Upper lobe of left lung (tissue), 4 donors: ENCODE results near the gene CDH11.

Experiments used
- EP300 ChIP-seq, 4 donors: sonication (generic); formaldehyde crosslinking; IDR thresholded peaks; one replicate each; pipeline ENCODE4 v1.5.1; 2017; ENCODE audit warnings: antibody characterized with exemption in 4 of 4, control low read depth in 2 of 4
- POLR2A ChIP-seq, 4 donors: fragments of 450-650 bp; IDR thresholded peaks; one replicate each; pipeline ENCODE4 v1.5.1; 2016 to 2017; ENCODE audit warnings: antibody characterized with exemption in 4 of 4, mild to moderate bottlenecking in 2 of 4
- POLR2AphosphoS5 ChIP-seq, 2 donors: sonication (generic); formaldehyde crosslinking; IDR thresholded peaks; one replicate each; pipeline ENCODE4 v1.5.1; 2017; ENCODE audit warnings: antibody characterized with exemption in 2 of 2
- TF ChIP-seq, protein P1 (sequence below), 6 experiments: fragments of 450-650 bp in 4 of 6; fragments of 200-600 bp in 2 of 6; sonication (generic) in 2 of 6; IDR thresholded peaks; one replicate each; pipeline ENCODE4 v1.5.1; 2016 to 2019; ENCODE audit warnings: antibody characterized with exemption in 6 of 6

DNA sequence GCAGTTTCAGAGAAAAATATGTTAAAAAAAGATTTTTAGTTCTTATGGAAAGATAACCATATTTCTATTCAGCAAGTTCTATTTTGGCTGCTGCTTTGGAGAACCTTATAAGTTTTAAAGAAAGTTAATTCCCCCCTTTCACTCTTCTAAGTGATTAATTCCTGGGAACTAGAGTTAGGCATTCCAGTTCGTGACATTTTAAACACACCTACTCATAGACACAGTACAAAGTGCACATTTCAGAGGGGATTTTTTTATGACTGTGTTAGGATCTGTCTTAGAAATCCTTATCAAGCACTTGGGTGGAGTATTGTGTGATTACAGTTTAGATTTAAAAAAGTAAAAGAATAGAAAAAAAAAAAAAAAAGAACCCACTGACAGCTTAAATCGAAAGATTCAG lies 3.5 kb upstream of the CDH11 start:
- TF ChIP-seq, protein P1, sequence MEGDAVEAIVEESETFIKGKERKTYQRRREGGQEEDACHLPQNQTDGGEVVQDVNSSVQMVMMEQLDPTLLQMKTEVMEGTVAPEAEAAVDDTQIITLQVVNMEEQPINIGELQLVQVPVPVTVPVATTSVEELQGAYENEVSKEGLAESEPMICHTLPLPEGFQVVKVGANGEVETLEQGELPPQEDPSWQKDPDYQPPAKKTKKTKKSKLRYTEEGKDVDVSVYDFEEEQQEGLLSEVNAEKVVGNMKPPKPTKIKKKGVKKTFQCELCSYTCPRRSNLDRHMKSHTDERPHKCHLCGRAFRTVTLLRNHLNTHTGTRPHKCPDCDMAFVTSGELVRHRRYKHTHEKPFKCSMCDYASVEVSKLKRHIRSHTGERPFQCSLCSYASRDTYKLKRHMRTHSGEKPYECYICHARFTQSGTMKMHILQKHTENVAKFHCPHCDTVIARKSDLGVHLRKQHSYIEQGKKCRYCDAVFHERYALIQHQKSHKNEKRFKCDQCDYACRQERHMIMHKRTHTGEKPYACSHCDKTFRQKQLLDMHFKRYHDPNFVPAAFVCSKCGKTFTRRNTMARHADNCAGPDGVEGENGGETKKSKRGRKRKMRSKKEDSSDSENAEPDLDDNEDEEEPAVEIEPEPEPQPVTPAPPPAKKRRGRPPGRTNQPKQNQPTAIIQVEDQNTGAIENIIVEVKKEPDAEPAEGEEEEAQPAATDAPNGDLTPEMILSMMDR (IDR thresholded peaks at IDR 0.05): no peak
- TF ChIP-seq EP300 (IDR thresholded peaks at IDR 0.05) (no peak), POLR2A (IDR thresholded peaks at IDR 0.05) (no peak), POLR2AphosphoS5 (IDR thresholded peaks at IDR 0.05) (no peak)
